Measurements from ENCODE around the gene ZNF213.
A peak's percentile ranks its signal among the peaks of the same experiment; 100 is the strongest.
"Not testable (repeated sequence)": the region's sequence is repeated elsewhere in the genome, so short reads cannot be mapped to it uniquely, and the experiment has no call there.

The ZNF213 gene

DNA sequence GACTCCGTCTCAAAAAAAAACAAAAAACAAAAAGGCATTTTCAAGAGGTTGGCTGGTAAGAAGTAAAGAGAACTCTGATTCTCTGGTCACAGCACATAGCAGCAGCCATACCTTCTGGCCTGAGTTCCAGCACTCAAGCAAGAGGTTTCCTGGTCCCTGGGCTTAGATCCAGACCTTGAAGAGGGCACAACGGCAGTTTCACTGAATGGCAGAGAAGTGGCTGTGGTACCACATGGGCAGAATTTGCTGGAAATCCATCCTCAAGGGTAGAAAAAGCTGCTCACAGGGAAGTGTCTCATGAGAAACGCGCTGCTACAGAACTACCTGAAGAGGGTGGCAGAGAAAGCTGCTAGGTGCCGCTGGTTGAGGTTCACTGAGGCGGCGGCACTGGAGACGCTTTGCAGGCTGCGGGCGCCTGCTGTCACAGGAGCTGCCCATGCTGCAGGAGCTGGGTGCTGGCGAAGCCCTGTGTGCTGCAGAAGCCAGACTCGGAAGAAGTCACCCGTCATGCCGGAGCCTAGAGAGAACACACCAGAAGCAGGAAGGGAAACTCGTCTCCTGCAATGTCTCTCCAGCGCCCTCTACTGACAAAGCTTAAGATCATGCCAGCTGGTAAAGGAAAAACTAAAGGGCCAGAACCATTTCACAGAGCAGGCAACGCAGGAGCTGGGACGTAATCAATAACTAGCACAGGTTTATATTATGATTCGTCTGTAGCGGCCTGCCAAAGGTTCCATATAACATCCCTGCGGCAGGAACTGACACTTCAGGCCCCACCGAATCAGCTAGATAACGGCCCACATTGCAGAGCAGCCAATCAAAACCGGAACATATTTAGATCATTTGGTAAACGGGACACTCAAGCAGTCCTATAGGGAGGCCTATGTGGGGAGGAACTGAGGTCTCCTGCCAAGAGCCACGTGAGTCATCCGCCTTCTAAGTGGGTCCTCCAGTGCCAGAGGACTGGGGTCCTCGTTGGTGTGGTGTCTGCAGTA lies 5.4 kb upstream of the ZNF213 start:
- DNase-seq (ENCODE audit: low read depth in 4 of 4, low spot score in 1 of 4): peak in 3 of 4 experiments; percentile 58 to 66 (median 64)

DNA sequence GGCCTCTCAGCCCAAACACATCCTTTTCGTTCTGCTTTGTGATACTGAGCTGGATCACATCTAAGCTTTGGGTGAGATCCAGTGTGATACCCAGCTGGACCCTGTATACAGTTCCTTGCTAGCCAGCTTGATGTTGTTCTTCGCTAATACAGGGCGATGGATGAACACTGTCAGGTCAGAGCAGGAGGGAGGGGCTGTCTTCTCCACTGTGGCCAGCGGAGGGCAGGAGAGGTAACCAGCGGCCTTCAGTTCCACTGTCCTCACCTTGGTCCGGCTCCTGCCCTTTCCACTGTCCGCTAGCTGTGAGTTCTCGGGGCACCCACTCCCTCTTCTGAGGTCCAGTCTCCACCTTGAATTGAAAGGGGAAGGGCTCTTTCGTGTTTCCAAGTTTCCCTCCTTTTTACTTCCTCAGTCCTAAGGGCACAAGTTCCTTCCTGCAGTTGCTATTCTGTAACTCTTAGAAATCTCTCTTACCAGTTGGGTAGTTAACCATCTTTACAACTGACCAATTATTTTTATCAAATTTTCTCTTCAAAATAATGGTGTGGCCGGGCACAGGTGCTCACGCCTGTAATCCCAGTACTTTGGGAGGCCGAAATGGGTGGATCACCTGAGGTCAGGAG lies 3.0 kb upstream of the ZNF213 start:
- peak in 1 of 4 experiments; percentile 34 for DNase-seq (ENCODE audit: low read depth in 4 of 4, low spot score in 1 of 4)

GRCh38 chr16:3133844-3134243 lies 985 bp upstream of the ZNF213 start:
- no peak for DNase-seq (ENCODE audit: low read depth in 4 of 4, low spot score in 1 of 4)

DNA sequence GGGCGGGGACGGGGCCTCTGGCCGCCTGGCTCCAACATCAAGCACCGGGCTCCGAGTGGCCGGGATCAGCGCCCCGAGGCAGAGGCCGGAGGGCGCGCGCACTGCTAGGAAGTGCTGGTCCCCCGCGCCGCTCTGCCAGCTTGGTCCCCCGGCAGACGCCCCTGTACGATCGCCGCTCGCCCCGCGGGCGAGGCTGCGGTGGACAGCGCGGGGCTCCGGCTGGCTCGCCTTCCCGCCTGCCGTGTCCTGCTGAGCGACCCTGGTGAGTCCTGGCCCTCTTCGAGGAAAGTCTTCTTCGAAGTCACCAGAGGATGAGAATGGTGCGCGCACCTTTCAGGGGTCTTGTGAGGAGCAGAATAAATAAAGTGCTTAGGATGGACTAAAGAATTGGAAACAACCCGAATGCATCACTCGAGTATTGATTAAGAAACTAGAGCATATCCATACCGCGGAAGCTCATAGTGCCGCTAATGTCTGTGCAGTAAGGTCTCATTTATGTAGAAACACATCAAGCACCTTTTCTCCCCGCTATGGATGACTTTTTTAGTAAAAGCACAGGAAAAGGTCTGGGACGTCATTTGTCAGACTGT lies 392 bp downstream of the ZNF213 start:
- no peak for DNase-seq (ENCODE audit: low read depth in 4 of 4, low spot score in 1 of 4)

- DNase-seq (ENCODE audit: low read depth in 4 of 4, low spot score in 1 of 4): no peak
These were observed 2.4 kb downstream of the ZNF213 start for GRCh38 chr16:3137267-3137666.

GRCh38 chr16:3138342-3138741 lies 3.5 kb downstream of the ZNF213 start:
- DNase-seq (ENCODE audit: low read depth in 4 of 4, low spot score in 1 of 4): no peak

DNA sequence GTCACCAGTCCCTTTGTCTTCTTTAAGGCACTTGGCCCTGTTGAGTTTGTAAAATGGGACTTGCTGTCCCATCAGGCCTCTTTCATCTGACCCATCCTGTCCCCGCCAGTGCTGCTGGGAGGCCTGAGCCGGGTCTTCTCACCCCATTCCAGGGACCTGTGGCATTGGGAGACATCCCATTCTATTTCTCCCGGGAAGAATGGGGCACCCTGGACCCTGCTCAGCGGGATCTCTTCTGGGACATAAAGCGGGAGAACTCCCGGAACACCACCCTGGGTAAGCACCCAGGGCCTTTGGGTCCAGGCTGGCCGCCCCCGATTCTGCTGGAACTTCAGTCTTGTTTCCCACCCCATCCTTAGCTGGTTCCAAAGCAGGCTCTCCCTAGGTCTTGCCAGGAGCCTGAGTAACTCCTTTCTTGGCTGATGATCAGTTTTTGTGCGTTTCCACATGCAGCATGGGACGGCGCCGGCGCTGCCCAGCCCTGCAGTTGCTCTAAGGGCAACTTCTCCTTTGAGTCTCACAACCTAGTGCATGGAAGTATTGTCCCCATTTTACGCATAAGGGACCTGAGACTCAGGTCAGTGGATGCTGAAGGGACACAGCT lies 4.1 kb downstream of the ZNF213 start:
- DNase-seq (ENCODE audit: low read depth in 4 of 4, low spot score in 1 of 4): no peak

- DNase-seq (ENCODE audit: low read depth in 4 of 4, low spot score in 1 of 4): not testable (repeated sequence)
These were observed 4.7 kb downstream of the ZNF213 start for GRCh38 chr16:3139561-3139960.

DNA sequence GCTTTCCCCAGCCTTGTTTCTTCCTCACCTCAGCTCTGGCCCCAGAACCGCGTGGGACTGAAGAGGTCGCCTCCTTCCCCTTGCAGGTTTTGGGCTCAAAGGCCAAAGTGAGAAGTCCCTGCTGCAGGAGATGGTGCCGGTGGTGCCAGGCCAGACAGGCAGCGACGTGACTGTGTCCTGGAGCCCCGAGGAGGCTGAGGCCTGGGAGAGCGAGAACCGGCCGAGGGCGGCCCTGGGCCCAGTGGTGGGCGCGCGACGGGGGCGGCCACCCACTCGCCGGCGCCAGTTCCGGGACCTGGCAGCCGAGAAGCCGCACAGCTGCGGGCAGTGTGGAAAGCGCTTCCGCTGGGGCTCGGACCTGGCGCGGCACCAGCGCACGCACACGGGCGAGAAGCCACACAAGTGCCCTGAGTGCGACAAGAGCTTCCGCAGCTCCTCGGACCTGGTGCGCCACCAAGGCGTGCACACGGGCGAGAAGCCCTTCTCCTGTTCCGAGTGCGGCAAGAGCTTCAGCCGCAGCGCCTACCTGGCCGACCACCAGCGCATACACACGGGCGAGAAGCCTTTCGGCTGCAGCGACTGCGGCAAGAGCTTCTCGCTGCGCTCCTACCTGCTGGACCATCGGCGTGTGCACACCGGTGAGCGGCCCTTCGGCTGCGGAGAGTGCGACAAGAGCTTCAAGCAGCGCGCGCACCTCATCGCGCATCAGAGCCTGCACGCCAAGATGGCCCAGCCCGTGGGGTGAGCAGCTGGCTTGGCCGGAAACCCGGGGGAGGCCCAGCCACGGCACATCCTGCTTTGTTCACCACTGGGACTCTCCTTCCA lies 6.0 kb downstream of the ZNF213 start:
- DNase-seq (ENCODE audit: low read depth in 4 of 4, low spot score in 1 of 4): no peak

DNA sequence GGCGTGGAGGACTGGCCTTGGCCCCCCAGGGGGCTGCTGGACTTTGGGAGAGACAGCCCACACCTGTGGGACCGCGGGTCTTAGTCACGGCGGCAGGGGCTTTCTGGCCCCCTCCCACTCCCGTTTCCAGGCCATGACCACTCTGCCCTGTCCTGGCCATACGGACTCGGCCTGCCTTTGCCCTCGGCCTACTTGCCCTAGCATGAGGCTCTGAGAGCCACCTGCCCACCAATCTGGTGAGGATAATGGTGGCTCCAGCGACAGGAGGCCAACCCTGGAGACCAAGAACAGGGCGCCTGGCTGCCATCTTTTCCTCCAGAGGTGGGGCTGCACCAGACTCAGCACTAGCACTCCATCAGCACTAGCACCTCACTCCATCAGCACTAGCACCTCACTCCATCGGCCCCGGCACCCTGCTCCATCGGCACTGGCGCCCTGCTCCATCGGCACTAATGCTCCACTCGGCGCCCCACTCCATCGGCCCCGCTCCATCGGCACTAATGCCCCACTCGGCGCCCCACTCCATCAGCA lies 7.0 kb downstream of the ZNF213 start:
- DNase-seq (ENCODE audit: low read depth in 4 of 4, low spot score in 1 of 4): no peak

GRCh38 chr16:3142327-3142726 lies 7.5 kb downstream of the ZNF213 start:
- no peak for DNase-seq (ENCODE audit: low read depth in 4 of 4, low spot score in 1 of 4)

- no peak for DNase-seq (ENCODE audit: low read depth in 4 of 4, low spot score in 1 of 4)
These were observed 7.9 kb downstream of the ZNF213 start for GRCh38 chr16:3142770-3143169.

- no peak for DNase-seq (ENCODE audit: low read depth in 4 of 4, low spot score in 1 of 4)
These were observed 8.4 kb downstream of the ZNF213 start for GRCh38 chr16:3143189-3143588.

GRCh38 chr16:3143598-3144320 lies 8.9 kb downstream of the ZNF213 start:
- no peak for DNase-seq (ENCODE audit: low read depth in 4 of 4, low spot score in 1 of 4)

GRCh38 chr16:3144321-3144983 lies 9.6 kb downstream of the ZNF213 start:
- DNase-seq (ENCODE audit: low read depth in 4 of 4, low spot score in 1 of 4): no peak

DNA sequence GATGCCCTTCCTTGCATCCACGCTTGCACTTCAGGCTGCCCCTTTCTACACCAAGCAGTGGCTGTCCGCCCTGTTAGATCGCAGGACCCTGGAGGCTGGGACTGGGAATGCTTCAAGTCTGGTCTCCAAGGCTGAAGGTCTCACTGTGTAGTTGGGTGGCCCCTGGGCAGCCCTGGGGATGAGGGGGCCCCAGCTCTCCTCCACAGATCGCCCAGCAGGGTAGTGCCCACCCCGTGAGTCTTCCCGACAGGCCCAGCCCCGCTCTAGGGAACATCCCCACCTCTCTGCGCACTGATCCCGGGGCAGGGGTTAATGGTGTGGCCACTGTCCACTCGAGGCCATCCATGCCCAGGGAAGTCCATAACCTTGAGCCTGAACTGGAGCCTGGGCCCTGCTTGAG lies 10.3 kb downstream of the ZNF213 start:
- no peak for DNase-seq (ENCODE audit: low read depth in 4 of 4, low spot score in 1 of 4)

DNA sequence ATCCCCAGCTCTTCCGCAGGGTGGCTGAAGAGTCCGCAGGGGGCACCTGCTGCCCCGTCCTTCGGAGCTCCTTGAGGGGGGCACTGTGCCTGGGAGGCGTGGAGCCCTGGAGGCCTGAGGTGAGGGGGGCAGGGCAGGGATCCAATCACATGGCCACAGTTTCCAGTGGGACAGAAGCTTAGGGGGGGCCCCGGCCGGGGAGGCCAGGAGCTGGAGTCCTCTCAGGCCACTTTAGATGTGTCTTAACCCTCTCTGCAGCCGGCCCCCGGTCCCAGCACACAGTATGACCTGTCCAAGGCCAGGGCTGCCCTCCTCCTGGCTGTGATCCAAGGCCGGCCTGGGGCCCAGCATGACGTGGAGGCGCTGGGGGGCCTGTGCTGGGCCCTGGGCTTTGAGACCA lies 10.8 kb downstream of the ZNF213 start:
- DNase-seq (ENCODE audit: low read depth in 4 of 4, low spot score in 1 of 4): no peak

DNA sequence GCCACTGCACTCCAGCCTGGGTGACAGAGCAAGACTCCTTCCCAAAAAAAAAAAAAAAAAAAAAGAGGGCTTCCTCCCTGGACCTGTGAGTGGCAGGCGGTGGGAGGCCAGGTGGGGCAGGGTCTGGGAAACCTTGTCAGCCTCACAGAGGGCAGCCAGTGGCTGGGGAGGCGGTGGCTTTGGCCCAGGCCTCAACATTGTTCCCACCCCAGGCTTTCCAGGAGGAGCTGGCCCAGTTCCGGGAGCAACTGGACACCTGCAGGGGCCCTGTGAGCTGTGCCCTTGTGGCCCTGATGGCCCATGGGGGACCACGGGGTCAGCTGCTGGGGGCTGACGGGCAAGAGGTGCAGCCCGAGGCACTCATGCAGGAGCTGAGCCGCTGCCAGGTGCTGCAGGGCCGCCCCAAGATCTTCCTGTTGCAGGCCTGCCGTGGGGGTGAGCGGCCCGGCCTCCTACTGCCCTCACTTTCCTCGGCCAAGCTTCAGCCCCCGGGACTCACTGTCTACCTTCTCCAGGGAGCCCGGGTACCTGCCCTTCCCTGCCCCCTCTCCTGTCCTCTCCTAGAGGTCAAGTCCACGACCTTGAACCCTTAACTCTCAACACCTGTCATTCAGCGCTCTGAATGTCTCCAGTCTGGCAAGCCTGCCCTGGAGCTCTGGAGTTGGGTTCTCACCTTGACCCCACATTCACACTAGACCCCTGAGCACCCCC lies 12.4 kb downstream of the ZNF213 start:
- DNase-seq (ENCODE audit: low read depth in 4 of 4, low spot score in 1 of 4): no peak

- no peak for DNase-seq (ENCODE audit: low read depth in 4 of 4, low spot score in 1 of 4)
These were observed 12.9 kb downstream of the ZNF213 start for GRCh38 chr16:3147757-3148104.

Measured in stimulated activated CD4-positive, alpha-beta T cell treated with anti-CD3 and anti-CD28 coated beads, Interleukin-1b, Interleukin-23, amount 100 ng/mL, for 24 hours (primary cell).